SK-N-MC (cell line): ENCODE measurements around the gene PRORP.
"Not testable (repeated sequence)": the region's sequence is repeated elsewhere in the genome, so short reads cannot be mapped to it uniquely, and the experiment has no call there.

Experiments
- DNase-seq: peaks from one replicate; pipeline ENCODE4 v3.0.0-alpha.2; 2011; ENCODE audit warnings: low read depth, low spot score
- H3K27ac ChIP-seq: fragments of 200-600 bp; sonication (generic); 2 replicates; pipeline ENCODE4 v1.5.1; 2016; ENCODE audit warnings: mixed run types
- H3K36me3 ChIP-seq: fragments of 200-600 bp; sonication (generic); 2 replicates; pipeline ENCODE4 v1.6.1; 2017; ENCODE audit warnings: antibody characterized with exemption, low read length, mixed read lengths; ENCODE audit not compliant: insufficient read depth
- H3K4me3 ChIP-seq: fragments of 200-600 bp; sonication (generic); 2 replicates; pipeline ENCODE4 v1.5.1; 2016
- H3K9ac ChIP-seq: fragments of 200-600 bp; sonication (generic); 2 replicates; pipeline ENCODE4 v1.8.0; 2017; ENCODE audit warnings: mixed run types, mixed read lengths; ENCODE audit not compliant: insufficient read length
- H3K9me3 ChIP-seq: fragments of 200-600 bp; sonication (generic); 2 replicates; pipeline ENCODE4 v1.6.1; 2017; ENCODE audit warnings: low read depth, mild to moderate bottlenecking, antibody characterized with exemption, low read length, moderate library complexity, mixed read lengths
- EZH2 ChIP-seq: fragments of 200-600 bp; sonication (generic); IDR thresholded peaks from one replicate; pipeline ENCODE4 v1.6.1; 2017; ENCODE audit warnings: antibody characterized with exemption
- FOXP2 ChIP-seq: optimal IDR thresholded peaks from 2 replicates; pipeline ENCODE3; 2011; ENCODE audit warnings: mild to moderate bottlenecking, moderate library complexity; ENCODE audit not compliant: insufficient read depth; ENCODE audit errors: extremely low read length, control extremely low read depth
- POLR2AphosphoS5 ChIP-seq: IDR thresholded peaks from 2 replicates; pipeline ENCODE4 v1.6.1; 2012; ENCODE audit warnings: mild to moderate bottlenecking, low read depth, low read length, borderline replicate concordance

Gene PRORP

DNA sequence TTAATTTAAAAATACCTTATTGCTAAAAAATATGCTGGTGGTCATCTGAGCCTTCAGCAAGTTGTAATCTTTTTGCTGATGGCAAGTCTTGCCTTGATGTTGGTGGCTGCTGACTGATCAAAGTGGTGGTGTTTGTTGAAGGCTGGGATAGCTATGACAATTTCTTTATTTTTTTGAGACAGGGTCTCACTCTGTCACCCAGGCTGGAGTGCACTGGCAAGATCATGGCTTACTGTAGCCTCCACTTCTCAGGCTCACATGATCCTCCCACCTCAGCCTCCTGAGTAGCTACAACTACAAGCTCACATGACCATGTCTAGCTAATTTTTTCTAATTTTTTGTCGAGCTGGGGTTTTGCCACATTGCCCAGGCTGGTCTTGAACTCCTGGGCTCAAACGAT is 24.8 kb downstream of the PRORP start:
- Histone ChIP-seq H3K9me3 (no peaks in the 10 kb centered on the region), H3K27ac (no peak overlapping the region), H3K36me3 (peaks cover 6% of the 10 kb centered on the region), H3K4me3 (no peak overlapping the region), H3K9ac (no peak overlapping the region)
- no peak for DNase-seq
- TF ChIP-seq EZH2, result no peak
- no peak for TF ChIP-seq POLR2AphosphoS5
- TF ChIP-seq FOXP2, result no peak

DNA sequence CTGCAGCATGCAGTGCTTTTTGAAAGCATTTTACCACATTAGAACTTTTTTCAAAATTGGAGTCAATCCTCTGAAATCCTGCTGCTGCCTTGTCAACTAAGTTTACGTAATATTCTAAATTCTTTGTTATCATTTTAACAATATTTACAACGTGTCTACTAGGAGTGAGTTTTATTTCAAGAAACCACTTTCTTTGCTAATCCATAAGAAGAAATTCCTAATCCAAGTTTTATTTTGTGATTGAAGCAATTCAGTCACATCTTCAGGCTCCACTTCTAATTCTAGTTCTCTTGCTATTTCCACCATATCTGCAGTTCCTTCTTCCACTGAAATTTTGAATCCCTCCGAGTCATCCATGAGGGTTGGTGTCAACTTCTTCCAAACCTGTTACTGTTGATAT is 25.4 kb downstream of the PRORP start:
- Histone ChIP-seq H3K4me3 (no peak overlapping the region), H3K9ac (no peak overlapping the region), H3K9me3 (no peaks in the 10 kb centered on the region), H3K36me3 (peaks cover 6% of the 10 kb centered on the region), H3K27ac (no peak overlapping the region)
- no peak for DNase-seq
- TF ChIP-seq FOXP2, result no peak
- TF ChIP-seq EZH2, result no peak
- TF ChIP-seq POLR2AphosphoS5, result no peak

DNA sequence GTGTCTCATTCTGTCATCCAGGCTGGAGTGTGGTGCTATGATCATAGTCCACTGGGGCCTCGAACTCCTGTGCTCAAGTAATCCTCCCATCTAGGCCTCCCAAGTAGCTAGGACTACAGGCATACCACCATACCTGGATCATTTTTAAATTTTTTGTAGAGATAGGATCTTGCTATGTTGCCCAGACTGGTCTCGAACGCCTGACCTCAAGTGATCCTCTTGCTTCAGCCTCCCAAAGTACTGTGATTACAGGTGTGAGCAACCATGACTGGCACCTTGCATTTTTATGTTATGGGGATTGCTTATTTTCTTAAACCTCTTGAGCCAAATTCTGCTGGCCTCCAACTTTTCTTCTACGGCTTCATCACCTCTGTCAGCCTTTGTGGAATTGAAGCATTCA is 26.9 kb downstream of the PRORP start:
- H3K9ac ChIP-seq, result no peak overlapping the region
- DNase-seq, result no peak
- TF ChIP-seq POLR2AphosphoS5 (no peak), EZH2 (no peak), FOXP2 (no peak)
- H3K9me3 ChIP-seq, result no peaks in the 10 kb centered on the region
- peaks cover 6% of the 10 kb centered on the region for H3K36me3 ChIP-seq
- no peak overlapping the region for H3K4me3 ChIP-seq
- H3K27ac ChIP-seq, result no peak overlapping the region

DNA sequence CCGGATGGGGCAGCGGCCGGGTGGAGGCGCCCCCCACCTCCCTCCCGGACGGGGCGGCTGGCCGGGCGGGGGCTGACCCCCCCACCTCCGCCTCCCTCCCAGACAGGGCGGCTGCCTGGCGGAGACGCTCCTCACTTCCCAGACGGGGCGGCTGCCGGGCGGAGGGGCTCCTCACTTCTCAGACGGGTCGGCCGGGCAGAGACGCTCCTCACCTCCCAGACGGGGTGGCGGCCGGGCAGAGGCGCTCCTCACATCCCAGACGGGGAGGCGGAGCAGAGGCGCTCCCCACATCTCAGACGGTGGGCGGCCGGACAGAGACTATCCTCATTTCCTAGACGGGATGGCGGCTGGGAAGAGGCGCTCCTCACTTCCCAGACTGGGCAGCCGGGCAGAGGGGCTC is 30.2 kb downstream of the PRORP start:
- not testable (repeated sequence) for H3K36me3 ChIP-seq, H3K27ac ChIP-seq, H3K9ac ChIP-seq, H3K4me3 ChIP-seq, DNase-seq, H3K9me3 ChIP-seq

DNA sequence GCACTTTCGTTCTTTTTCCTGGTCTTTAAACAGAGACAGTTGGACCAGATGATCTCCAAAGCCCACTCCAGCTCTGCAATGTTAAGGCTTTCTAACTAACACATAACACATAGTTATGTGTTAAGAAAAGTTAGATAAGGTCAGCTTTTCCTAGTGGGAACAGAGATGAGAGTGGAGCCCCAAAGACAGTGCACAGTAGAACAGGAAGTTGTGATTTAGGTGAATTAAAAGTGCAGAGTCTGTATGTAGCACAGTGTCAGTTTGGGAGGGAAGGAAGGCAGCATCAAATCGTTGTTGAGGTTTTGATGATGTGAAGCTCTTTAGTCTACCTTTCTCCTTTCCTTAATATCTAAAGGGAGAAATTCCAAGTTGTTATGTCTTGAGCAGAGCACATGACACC is 31.7 kb downstream of the PRORP start:
- Histone ChIP-seq H3K9ac (no peak overlapping the region), H3K4me3 (no peak overlapping the region), H3K36me3 (peaks cover 4% of the 10 kb centered on the region; the same call in 1 of the 2 replicates), H3K9me3 (no peaks in the 10 kb centered on the region), H3K27ac (no peak overlapping the region; the same call in 1 of the 2 replicates)
- TF ChIP-seq EZH2 (no peak), FOXP2 (no peak), POLR2AphosphoS5 (no peak)
- no peak for DNase-seq

DNA sequence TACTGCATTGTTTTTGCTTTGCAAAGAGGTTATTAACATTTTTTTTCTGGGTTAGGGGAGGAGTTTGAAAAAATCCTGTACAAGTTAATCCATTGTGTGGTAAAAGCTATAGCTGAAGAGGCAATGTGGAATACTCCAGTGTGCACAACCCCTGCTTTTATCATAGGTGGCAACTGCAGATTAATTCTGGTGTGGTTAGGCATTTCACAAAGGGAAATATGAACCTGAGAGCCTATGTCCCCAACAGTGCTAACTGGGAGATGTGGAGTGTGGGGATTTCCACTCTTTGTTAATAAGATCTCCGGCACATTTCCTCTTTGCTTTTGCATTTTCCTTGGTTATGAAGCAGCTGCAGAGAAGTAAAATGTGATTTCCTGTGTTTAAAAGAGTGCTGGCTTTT is 33.6 kb downstream of the PRORP start:
- TF ChIP-seq FOXP2, result no peak
- peak overlapping the region; percentile 34 for H3K9ac ChIP-seq
- peak overlapping the region; percentile 94 for H3K27ac ChIP-seq
- peak overlapping the region; percentile 72 for H3K4me3 ChIP-seq
- H3K9me3 ChIP-seq, result no peaks in the 10 kb centered on the region
- peak; percentile 69 for DNase-seq
- peaks cover 10% of the 10 kb centered on the region; the same call in 1 of the 2 replicates for H3K36me3 ChIP-seq

DNA sequence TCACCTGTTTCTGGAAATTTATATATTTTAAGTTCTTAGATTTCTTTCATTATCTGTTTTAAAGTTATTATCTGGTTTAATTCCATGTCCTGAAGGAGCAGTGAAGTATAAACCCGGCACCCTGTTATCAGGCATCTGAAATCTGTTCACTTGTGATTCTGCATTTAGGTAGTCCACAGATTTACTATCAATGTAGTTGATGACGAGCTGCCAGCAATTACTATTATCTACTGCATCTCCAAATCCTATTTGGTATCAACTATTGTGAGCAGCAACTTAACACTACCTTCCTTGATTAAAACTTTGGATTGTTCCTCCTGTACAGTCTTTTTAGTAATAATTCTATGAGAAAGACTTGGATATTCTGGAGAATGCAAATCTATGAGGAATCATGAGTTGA is 36.1 kb downstream of the PRORP start:
- TF ChIP-seq POLR2AphosphoS5 (no peak), EZH2 (no peak), FOXP2 (no peak)
- H3K4me3 ChIP-seq, result no peak overlapping the region
- H3K9ac ChIP-seq, result no peak overlapping the region
- DNase-seq, result no peak
- H3K27ac ChIP-seq, result no peak overlapping the region
- H3K9me3 ChIP-seq, result no peaks in the 10 kb centered on the region
- H3K36me3 ChIP-seq, result peaks cover 10% of the 10 kb centered on the region; the same call in 1 of the 2 replicates

DNA sequence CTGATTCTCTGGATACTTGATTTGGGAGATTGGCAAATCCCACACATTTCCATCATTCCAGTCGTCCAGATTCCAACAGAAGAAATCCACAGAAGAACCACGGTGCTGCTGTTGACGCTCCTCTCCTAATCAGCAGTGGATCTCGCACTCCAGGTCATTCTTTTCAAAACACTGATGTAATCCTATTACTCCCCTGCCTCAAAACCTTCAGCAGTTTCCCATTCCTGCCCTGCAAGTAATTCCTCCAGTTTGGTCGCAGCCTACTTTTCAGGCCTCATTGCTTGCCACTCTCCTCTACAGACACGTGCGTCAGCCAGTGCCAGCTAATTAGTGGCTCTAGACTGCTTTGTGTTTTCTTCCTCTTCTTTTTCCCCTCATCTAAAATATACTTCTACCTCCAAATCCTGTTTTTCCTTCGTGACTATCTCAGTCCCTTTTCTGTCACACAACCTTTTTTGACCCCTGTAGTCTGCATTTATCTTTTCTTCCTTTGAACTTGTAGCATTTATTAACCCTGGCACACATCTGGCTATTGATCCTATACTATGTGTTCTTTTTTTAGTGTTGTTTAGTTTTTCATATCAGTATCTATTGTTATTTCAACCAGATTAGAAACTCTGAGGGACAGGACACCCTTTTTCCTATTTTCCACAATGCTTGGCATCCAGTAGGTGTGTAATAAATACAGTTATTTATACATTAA is 36.8 kb downstream of the PRORP start:
- no peaks in the 10 kb centered on the region for H3K9me3 ChIP-seq
- H3K36me3 ChIP-seq, result peaks cover 14% of the 10 kb centered on the region
- no peak overlapping the region for H3K4me3 ChIP-seq
- DNase-seq, result no peak
- no peak for TF ChIP-seq FOXP2
- no peak for TF ChIP-seq POLR2AphosphoS5
- TF ChIP-seq EZH2, result no peak
- 0 out of 2 replicates have a peak overlapping the region, but pooled peaks have one; percentile 22 for H3K27ac ChIP-seq
- H3K9ac ChIP-seq, result no peak overlapping the region

DNA sequence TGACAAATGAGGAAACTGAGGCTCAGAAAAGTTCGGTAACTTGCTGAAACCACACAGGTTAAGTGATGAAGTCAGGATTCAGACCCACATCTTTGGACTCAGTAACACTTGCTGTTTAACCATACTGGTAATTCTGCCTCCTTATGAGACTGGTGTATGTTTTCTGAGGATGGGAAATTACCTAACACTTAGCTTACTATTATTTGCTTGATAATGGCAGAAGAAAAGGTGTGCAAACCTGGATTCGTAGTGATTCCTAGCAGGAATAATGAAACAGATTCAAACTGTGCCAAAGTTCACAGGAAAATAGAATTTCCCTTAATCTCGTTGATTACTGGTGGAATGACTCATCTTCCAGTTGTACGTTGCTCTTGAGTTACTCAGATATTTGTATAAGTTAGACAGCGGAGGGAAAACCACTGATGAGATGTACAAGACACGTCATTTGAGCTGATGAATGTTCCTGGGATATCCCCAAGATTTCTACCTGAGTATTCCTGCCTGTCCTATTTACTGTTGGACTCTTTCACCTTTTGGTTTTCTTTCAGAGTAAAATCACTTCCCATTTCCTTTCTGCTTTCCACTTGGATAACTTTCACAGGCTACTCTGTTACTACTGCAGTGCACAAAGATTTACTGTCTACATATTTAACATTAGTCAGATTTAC is 37.5 kb downstream of the PRORP start:
- no peak for TF ChIP-seq POLR2AphosphoS5
- TF ChIP-seq FOXP2, result no peak
- no peak for TF ChIP-seq EZH2
- no peaks in the 10 kb centered on the region for H3K9me3 ChIP-seq
- H3K27ac ChIP-seq, result peak overlapping the region; percentile 29
- no peak overlapping the region for H3K9ac ChIP-seq
- no peak for DNase-seq
- H3K4me3 ChIP-seq, result no peak overlapping the region
- H3K36me3 ChIP-seq, result peaks cover 22% of the 10 kb centered on the region
